H1 (cell line): ENCODE results near the gene LEKR1.

Source experiments
- CBX8 ChIP-seq: fragments of 300-800, 300-1000 bp; sonication (generic); IDR thresholded peaks from 2 replicates; pipeline ENCODE4 v1.7.1; 2016; ENCODE audit warnings: low read depth, low read length, borderline replicate concordance
- EP300 ChIP-seq, 2 experiments: IDR thresholded peaks; 1 replicate in 1 of 2; 2 replicates in 1 of 2; pipeline ENCODE4 v1.6.1; 2011 to 2012; ENCODE audit warnings: low read depth in 2 of 2, low read length in 2 of 2, mild to moderate bottlenecking in 2 of 2, borderline replicate concordance in 1 of 2, inconsistent platforms in 1 of 2, moderate library complexity in 1 of 2
- MAFK ChIP-seq: IDR thresholded peaks from 2 replicates; pipeline ENCODE4 v1.6.1; 2012; ENCODE audit warnings: low read depth, mild to moderate bottlenecking, improper control_type of control experiment, low read length
- RAD21 ChIP-seq, 2 experiments: IDR thresholded peaks in 1 of 2; conservative IDR thresholded peaks in 1 of 2; 2 replicates each; pipeline ENCODE4 v1.6.1; 2011; ENCODE audit warnings: low read depth in 2 of 2, low read length in 2 of 2, improper control_type of control experiment in 1 of 2, inconsistent platforms in 1 of 2, mild to moderate bottlenecking in 1 of 2, moderate library complexity in 1 of 2
- TBP ChIP-seq: IDR thresholded peaks from 2 replicates; pipeline ENCODE4 v1.6.1; 2011; ENCODE audit warnings: low read depth, low read length, improper control_type of control experiment
- ZNF274 ChIP-seq: IDR thresholded peaks from 2 replicates; pipeline ENCODE4 v1.7.0; 2012; ENCODE audit warnings: low read length, borderline replicate concordance; ENCODE audit errors: extremely low read depth
- TF ChIP-seq, protein P1 (sequence below), 3 experiments: IDR thresholded peaks; 1 replicate in 2 of 3; 2 replicates in 1 of 3; pipeline versions ENCODE4 v1.5.1 to v1.6.1; 2011; ENCODE audit warnings: low read length in 3 of 3, mild to moderate bottlenecking in 3 of 3, inconsistent platforms in 2 of 3, low read depth in 1 of 3, moderate library complexity in 1 of 3; ENCODE audit not compliant: insufficient read depth in 1 of 3; ENCODE audit errors: control extremely low read depth in 1 of 3

DNA sequence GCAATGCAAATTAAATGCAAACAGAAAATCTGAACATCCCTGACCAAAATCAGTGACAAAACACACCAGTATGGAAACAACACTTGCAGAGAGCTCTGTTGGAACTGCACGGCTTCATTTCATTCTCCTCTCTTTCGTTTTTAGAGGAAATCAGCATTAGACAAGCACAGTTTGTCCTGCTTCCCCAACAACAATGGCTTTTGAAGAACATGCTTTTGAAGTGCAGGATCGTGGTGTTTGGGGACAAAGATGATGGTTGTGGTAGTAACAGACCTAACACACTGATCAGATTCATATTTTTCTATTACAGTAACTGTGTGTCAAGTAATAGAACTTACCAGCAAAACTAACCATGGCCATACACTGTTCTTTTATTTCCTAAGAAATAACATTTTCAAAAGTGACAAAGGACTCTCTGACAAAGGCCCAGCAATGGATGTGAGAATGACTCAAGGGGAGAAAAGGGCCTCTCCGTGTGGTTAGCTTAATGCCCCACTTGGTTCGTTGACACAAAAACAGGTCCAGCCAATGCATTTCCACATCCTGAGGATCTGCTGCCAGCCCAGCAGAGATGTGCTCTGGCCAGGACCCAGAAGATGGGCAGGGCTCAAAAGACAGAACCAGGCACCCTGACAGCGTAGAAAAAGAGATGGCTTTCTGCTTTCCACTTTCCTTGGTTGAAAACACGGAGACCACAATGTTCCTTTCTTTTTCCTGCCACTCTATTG, 249.7 kb downstream of the LEKR1 start:
- TF ChIP-seq MAFK: no peak
- no peak for TF ChIP-seq EP300 (IDR thresholded peaks at IDR 0.05; ENCODE audit: borderline replicate concordance in 1 of 2, low read depth in 2 of 2, low read length in 2 of 2)
- TF ChIP-seq, protein P1, sequence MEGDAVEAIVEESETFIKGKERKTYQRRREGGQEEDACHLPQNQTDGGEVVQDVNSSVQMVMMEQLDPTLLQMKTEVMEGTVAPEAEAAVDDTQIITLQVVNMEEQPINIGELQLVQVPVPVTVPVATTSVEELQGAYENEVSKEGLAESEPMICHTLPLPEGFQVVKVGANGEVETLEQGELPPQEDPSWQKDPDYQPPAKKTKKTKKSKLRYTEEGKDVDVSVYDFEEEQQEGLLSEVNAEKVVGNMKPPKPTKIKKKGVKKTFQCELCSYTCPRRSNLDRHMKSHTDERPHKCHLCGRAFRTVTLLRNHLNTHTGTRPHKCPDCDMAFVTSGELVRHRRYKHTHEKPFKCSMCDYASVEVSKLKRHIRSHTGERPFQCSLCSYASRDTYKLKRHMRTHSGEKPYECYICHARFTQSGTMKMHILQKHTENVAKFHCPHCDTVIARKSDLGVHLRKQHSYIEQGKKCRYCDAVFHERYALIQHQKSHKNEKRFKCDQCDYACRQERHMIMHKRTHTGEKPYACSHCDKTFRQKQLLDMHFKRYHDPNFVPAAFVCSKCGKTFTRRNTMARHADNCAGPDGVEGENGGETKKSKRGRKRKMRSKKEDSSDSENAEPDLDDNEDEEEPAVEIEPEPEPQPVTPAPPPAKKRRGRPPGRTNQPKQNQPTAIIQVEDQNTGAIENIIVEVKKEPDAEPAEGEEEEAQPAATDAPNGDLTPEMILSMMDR (IDR thresholded peaks at IDR 0.05; ENCODE audit: control extremely low read depth in 1 of 3, insufficient read depth in 1 of 3, low read depth in 1 of 3, low read length in 3 of 3): no peak
- no peak for TF ChIP-seq TBP
- TF ChIP-seq RAD21 (IDR thresholded peaks at IDR 0.05 in 1 of 2, conservative IDR thresholded peaks at IDR 0.05 in 1 of 2; ENCODE audit: low read depth in 2 of 2, low read length in 2 of 2): no peak
- TF ChIP-seq CBX8: no peak
- no peak for TF ChIP-seq ZNF274
